MCF 10A (cell line): ENCODE measurements around the gene ALPL. TPM values are rescaled to one million over a fixed set of nuclear protein-coding genes. Genes with fewer than 3 reads are reported as not detected.

Experiments
- BruUV-seq: library from RNA; stranded (reverse); fragments of 400-500 nt; replicated peaks from 2 replicates; lab custom pipeline; 2021; lab: Mats Ljungman, UMichigan
- CTCF ChIA-PET: fragments of 300-600 bp; sonication (Branson Sonifier 250); formaldehyde crosslinking; extraction: SDS; loops from one replicate; lab custom pipeline; 2021; ENCODE audit warnings: antibody characterized with exemption, inconsistent platforms; lab: Yijun Ruan, JAX
- POLR2A ChIA-PET: fragments of 300-600, 350-650 bp; sonication (Branson Sonifier 250); formaldehyde crosslinking; extraction: SDS; loops from one replicate; lab custom pipeline; 2020; ENCODE audit warnings: antibody characterized with exemption, inconsistent platforms; lab: Yijun Ruan, JAX
- DNase-seq: peaks from one replicate; pipeline ENCODE4 v3.0.0-alpha.2; 2018; ENCODE audit not compliant: unreplicated experiment
- H3K27ac Mint-ChIP-seq: one replicate; pipeline ENCODE4 v1.8.0; 2022; ENCODE audit warnings: mild to moderate bottlenecking, low read depth, mixed read lengths; ENCODE audit not compliant: unreplicated experiment
- H3K27me3 Mint-ChIP-seq: one replicate; pipeline ENCODE4 v1.8.0; 2022; ENCODE audit warnings: mixed read lengths; ENCODE audit not compliant: insufficient read depth, unreplicated experiment
- H3K36me3 Mint-ChIP-seq: one replicate; pipeline ENCODE4 v1.8.0; 2022; ENCODE audit warnings: mild to moderate bottlenecking, moderate library complexity, mixed read lengths; ENCODE audit not compliant: insufficient read depth, unreplicated experiment
- H3K4me1 Mint-ChIP-seq: one replicate; pipeline ENCODE4 v1.8.0; 2022; ENCODE audit warnings: mixed read lengths; ENCODE audit not compliant: insufficient read depth, unreplicated experiment
- H3K4me3 Mint-ChIP-seq: one replicate; pipeline ENCODE4 v1.8.0; 2022; ENCODE audit warnings: mild to moderate bottlenecking, moderate library complexity, mixed read lengths; ENCODE audit not compliant: unreplicated experiment
- H3K9me3 Mint-ChIP-seq: one replicate; pipeline ENCODE4 v1.8.0; 2022; ENCODE audit warnings: mixed read lengths; ENCODE audit not compliant: unreplicated experiment
- intact Hi-C: fragments of 100-400 bp; cut with micrococcal nuclease; formaldehyde crosslinking; loops from 2 replicates; pipeline ENCODE4 v1.14.1; 2022
- total RNA-seq: library from RNA; stranded (reverse); gene quantifications from 2 replicates; pipeline ENCODE4 v1.2.3, GENCODE V29; 2022
- TF ChIP-seq, protein P1 (sequence below): fragments of 200-600 bp; IDR thresholded peaks from one replicate; pipeline ENCODE4 v1.8.0; 2022; ENCODE audit warnings: antibody characterized with exemption, mild to moderate bottlenecking; ENCODE audit not compliant: unreplicated experiment

The ALPL gene
- total RNA-seq, 1 experiment from 2014 or later, result not detected

- TF ChIP-seq, protein P1, sequence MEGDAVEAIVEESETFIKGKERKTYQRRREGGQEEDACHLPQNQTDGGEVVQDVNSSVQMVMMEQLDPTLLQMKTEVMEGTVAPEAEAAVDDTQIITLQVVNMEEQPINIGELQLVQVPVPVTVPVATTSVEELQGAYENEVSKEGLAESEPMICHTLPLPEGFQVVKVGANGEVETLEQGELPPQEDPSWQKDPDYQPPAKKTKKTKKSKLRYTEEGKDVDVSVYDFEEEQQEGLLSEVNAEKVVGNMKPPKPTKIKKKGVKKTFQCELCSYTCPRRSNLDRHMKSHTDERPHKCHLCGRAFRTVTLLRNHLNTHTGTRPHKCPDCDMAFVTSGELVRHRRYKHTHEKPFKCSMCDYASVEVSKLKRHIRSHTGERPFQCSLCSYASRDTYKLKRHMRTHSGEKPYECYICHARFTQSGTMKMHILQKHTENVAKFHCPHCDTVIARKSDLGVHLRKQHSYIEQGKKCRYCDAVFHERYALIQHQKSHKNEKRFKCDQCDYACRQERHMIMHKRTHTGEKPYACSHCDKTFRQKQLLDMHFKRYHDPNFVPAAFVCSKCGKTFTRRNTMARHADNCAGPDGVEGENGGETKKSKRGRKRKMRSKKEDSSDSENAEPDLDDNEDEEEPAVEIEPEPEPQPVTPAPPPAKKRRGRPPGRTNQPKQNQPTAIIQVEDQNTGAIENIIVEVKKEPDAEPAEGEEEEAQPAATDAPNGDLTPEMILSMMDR, result no peak
- ChIA-PET POLR2A (interaction anchor here (0.7 kb wide), 1 partner anchor 63 kb away, joined by 3 read pairs; no protein-coding TSS in a partner anchor), CTCF (interaction anchor here (0.6 kb wide), 2 partner anchors 31 to 161 kb away, joined by 3 to 5 read pairs; no protein-coding TSS in a partner anchor)
- Mint-ChIP-seq H3K36me3 (no peaks in the 10 kb centered on the region), H3K27ac (no peak overlapping the region), H3K9me3 (no peaks in the 10 kb centered on the region), H3K27me3 (no peaks in the 10 kb centered on the region), H3K4me1 (no peaks in the 10 kb centered on the region), H3K4me3 (no peak overlapping the region)
- intact Hi-C loops, result no loop called here
- no TSS peak for BruUV-seq
- no peak for DNase-seq
Measured at GRCh38 chr1:21499283-21499950, 9.8 kb upstream of the ALPL start.

GRCh38 chr1:21503706-21504377, 5.4 kb upstream of the ALPL start:
- TF ChIP-seq, protein P1, result no peak

DNA sequence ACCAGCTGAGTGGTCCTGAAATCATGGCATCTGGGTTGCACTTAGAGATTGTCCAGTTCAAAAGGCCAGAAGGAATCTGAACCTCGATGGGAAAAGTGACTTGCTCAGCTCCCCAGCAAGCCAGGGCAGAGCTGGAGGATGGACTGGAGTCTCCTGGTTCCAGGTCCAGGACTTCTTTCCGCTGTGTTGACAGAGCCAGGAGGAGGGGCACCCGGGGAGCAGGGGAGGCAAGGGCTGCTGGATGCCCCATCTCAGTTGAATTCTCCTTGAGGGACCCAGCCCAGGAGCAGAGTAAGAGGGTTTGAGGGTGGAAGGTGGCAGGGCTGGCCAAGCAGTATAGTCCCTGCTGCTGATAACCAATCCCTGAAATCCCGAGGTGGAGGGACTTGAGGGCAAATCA, 2.4 kb upstream of the ALPL start:
- peaks cover 7% of the 10 kb centered on the region for H3K4me1 Mint-ChIP-seq
- TF ChIP-seq, protein P1, result no peak
- H3K4me3 Mint-ChIP-seq, result no peak overlapping the region
- ChIA-PET POLR2A (interaction anchor here (1.3 kb wide), 1 partner anchor 10 kb away, joined by 3 read pairs; no protein-coding TSS in a partner anchor), CTCF (interaction anchor here (0.6 to 0.7 kb wide), 3 partner anchors 138 to 1048 kb away, joined by 3 read pairs; no protein-coding TSS in a partner anchor)
- no TSS peak for BruUV-seq
- no peak overlapping the region for H3K27ac Mint-ChIP-seq
- intact Hi-C loops, result no loop called here
- H3K36me3 Mint-ChIP-seq, result no peaks in the 10 kb centered on the region
- no peak for DNase-seq
- no peaks in the 10 kb centered on the region for H3K9me3 Mint-ChIP-seq
- H3K27me3 Mint-ChIP-seq, result peaks cover 38% of the 10 kb centered on the region

More at GRCh38 chr1:21503706-21504377, 5.4 kb upstream of the ALPL start:
- H3K4me1 Mint-ChIP-seq, result peaks cover 4% of the 10 kb centered on the region
- CTCF ChIA-PET, result interaction anchor here (0.9 kb wide), 1 partner anchor 34 kb away, joined by 3 read pairs; no protein-coding TSS in a partner anchor
- no peaks in the 10 kb centered on the region for H3K9me3 Mint-ChIP-seq
- intact Hi-C loops, result no loop called here
- no peak overlapping the region for H3K27ac Mint-ChIP-seq
- no TSS peak for BruUV-seq
- POLR2A ChIA-PET, result interaction anchor here (0.8 kb wide), 1 partner anchor 32 kb away, joined by 3 read pairs; no protein-coding TSS in a partner anchor
- H3K4me3 Mint-ChIP-seq, result no peak overlapping the region
- DNase-seq, result no peak
- peaks cover 27% of the 10 kb centered on the region for H3K27me3 Mint-ChIP-seq
- no peaks in the 10 kb centered on the region for H3K36me3 Mint-ChIP-seq
